SK-N-SH (cell line): ENCODE measurements around the gene ZNF480. TPM values are rescaled to one million over a fixed set of nuclear protein-coding genes. Genes with fewer than 3 reads are reported as not detected.
A peak's percentile ranks its signal among the peaks of the same experiment; 100 is the strongest.

Experiments used
- CTCF ChIA-PET: fragments of 300-600, 350-600 bp; formaldehyde crosslinking; extraction: SDS; loops from one replicate; lab custom pipeline; 2021; lab: Yijun Ruan, JAX
- POLR2A ChIA-PET: fragments of 350-600 bp; sonication (Branson Sonifier 250); formaldehyde crosslinking; extraction: SDS; loops from one replicate; lab custom pipeline; 2020; ENCODE audit warnings: antibody characterized with exemption, inconsistent platforms; lab: Yijun Ruan, JAX
- DNase-seq: peaks from one replicate; pipeline ENCODE4 v3.0.0; 2012
- H2AFZ ChIP-seq: fragments of 200-600 bp; sonication (generic); 2 replicates; pipeline ENCODE4 v1.8.1; 2016; ENCODE audit warnings: antibody characterized with exemption, mild to moderate bottlenecking, low read depth
- H3F3A ChIP-seq: fragments of 200-600 bp; sonication (generic); replicated peaks from 2 replicates; pipeline ENCODE3; 2016; ENCODE audit warnings: antibody characterized with exemption, mild to moderate bottlenecking; ENCODE audit not compliant: insufficient read depth
- H3K27ac ChIP-seq, 2 experiments: fragments of 200-500 bp in 1 of 2; fragments of 200-600 bp in 1 of 2; sonication (Bioruptor generic) in 1 of 2; sonication (generic), shearing (Covaris generic) in 1 of 2; 2 replicates each; pipeline versions ENCODE4 v1.5.1 to v1.6.1; 2014 to 2016; ENCODE audit warnings: low read depth in 2 of 2, inconsistent platforms in 1 of 2, low read length in 1 of 2, mild to moderate bottlenecking in 1 of 2, mixed read lengths in 1 of 2
- H3K27me3 ChIP-seq: fragments of 200-600 bp; sonication (generic), shearing (Covaris generic); 2 replicates; pipeline ENCODE4 v1.6.1; 2016; ENCODE audit warnings: mixed run types; ENCODE audit not compliant: insufficient read depth
- H3K36me3 ChIP-seq, 2 experiments: fragments of 200-500 bp in 1 of 2; fragments of 200-600 bp in 1 of 2; sonication (Bioruptor generic) in 1 of 2; sonication (generic) in 1 of 2; replicated peaks in 1 of 2; 2 replicates each; pipeline versions ENCODE3 to v1.5.1; 2014 to 2016; ENCODE audit warnings: low read length in 1 of 2, mild to moderate bottlenecking in 1 of 2; ENCODE audit not compliant: insufficient read depth in 2 of 2, control insufficient read depth in 1 of 2
- H3K4me1 ChIP-seq, 2 experiments: fragments of 200-500 bp in 1 of 2; fragments of 200-600 bp in 1 of 2; sonication (Bioruptor generic) in 1 of 2; sonication (generic), shearing (Covaris generic) in 1 of 2; 2 replicates each; pipeline versions ENCODE4 v1.5.1 to v1.6.1; 2014 to 2016; ENCODE audit warnings: low read depth in 1 of 2, low read length in 1 of 2, mixed run types in 1 of 2; ENCODE audit not compliant: insufficient read depth in 2 of 2, control insufficient read depth in 1 of 2
- H3K4me2 ChIP-seq: fragments of 200-600 bp; sonication (generic), shearing (Covaris generic); 2 replicates; pipeline ENCODE4 v1.6.1; 2017; ENCODE audit warnings: mixed run types
- H3K4me3 ChIP-seq, 2 experiments: fragments of 200-500 bp in 1 of 2; fragments of 200-600 bp in 1 of 2; sonication (Bioruptor generic) in 1 of 2; sonication (generic), shearing (Covaris generic) in 1 of 2; 2 replicates each; pipeline versions ENCODE4 v1.5.1 to v1.8.1; 2014 to 2016; ENCODE audit warnings: low read depth in 2 of 2, inconsistent platforms in 1 of 2, low read length in 1 of 2, mild to moderate bottlenecking in 1 of 2, mixed read lengths in 1 of 2, moderate library complexity in 1 of 2
- H3K79me2 ChIP-seq: fragments of 200-600 bp; sonication (generic); 2 replicates; pipeline ENCODE4 v1.8.1; 2017; ENCODE audit warnings: mild to moderate bottlenecking; ENCODE audit not compliant: insufficient read depth
- H3K9ac ChIP-seq: fragments of 200-600 bp; sonication (generic); 2 replicates; pipeline ENCODE4 v1.6.1; 2017; ENCODE audit warnings: mixed run types
- H3K9me2 ChIP-seq: fragments of 200-600 bp; sonication (generic); 2 replicates; pipeline ENCODE4 v1.6.1; 2017; ENCODE audit warnings: mixed run types
- H3K9me3 ChIP-seq: fragments of 200-600 bp; sonication (generic); 2 replicates; pipeline ENCODE4 v1.6.1; 2017; ENCODE audit warnings: mixed run types, mild to moderate bottlenecking, moderate library complexity
- H4K20me1 ChIP-seq: fragments of 200-600 bp; sonication (generic); 2 replicates; pipeline ENCODE4 v1.6.1; 2017; ENCODE audit warnings: mild to moderate bottlenecking, mixed run types; ENCODE audit not compliant: insufficient read depth
- CHD2 ChIP-seq: fragments of 150-350 bp; IDR thresholded peaks from 2 replicates; pipeline ENCODE4 v1.6.1; 2018; ENCODE audit warnings: low read length; ENCODE audit not compliant: partially characterized antibody
- ELF1 ChIP-seq: IDR thresholded peaks from 2 replicates; pipeline ENCODE4 v1.4.0; 2012
- FOSL2 ChIP-seq: IDR thresholded peaks from 2 replicates; pipeline ENCODE4 v1.4.0; 2012; ENCODE audit warnings: low read depth, mild to moderate bottlenecking, moderate library complexity, borderline replicate concordance
- GABPA ChIP-seq: IDR thresholded peaks from 2 replicates; pipeline ENCODE4 v1.4.0; 2012; ENCODE audit warnings: low read depth, mild to moderate bottlenecking
- GATA2 ChIP-seq: sonication (generic); formaldehyde crosslinking; IDR thresholded peaks from 2 replicates; pipeline ENCODE4 v1.5.0; 2020; ENCODE audit warnings: mild to moderate bottlenecking, missing genetic modification reagents
- MXI1 ChIP-seq: IDR thresholded peaks from 2 replicates; pipeline ENCODE4 v1.6.1; 2012; ENCODE audit warnings: mild to moderate bottlenecking, low read depth, low read length, improper control_type of control experiment
- NRF1 ChIP-seq: IDR thresholded peaks from 2 replicates; pipeline ENCODE4 v1.6.1; 2012; ENCODE audit warnings: low read depth, mild to moderate bottlenecking, low read length
- POLR2AphosphoS5 ChIP-seq: IDR thresholded peaks from 2 replicates; pipeline ENCODE4 v1.6.1; 2012; ENCODE audit warnings: low read depth, low read length
- RFX5 ChIP-seq: IDR thresholded peaks from 2 replicates; pipeline ENCODE4 v1.6.1; 2012; ENCODE audit warnings: mild to moderate bottlenecking, improper control_type of control experiment, low read length
- RXRA ChIP-seq: IDR thresholded peaks from 2 replicates; pipeline ENCODE4 v1.4.0; 2012; ENCODE audit warnings: low read depth, mild to moderate bottlenecking, borderline replicate concordance
- SIN3A ChIP-seq: IDR thresholded peaks from 2 replicates; pipeline ENCODE4 v1.6.1; 2012; ENCODE audit warnings: low read depth, mild to moderate bottlenecking, low read length, moderate library complexity, borderline replicate concordance
- SMC3 ChIP-seq: IDR thresholded peaks from 2 replicates; pipeline ENCODE4 v1.6.1; 2012; ENCODE audit warnings: low read depth, low read length, improper control_type of control experiment
- TAF1 ChIP-seq: IDR thresholded peaks from 2 replicates; pipeline ENCODE4 v1.6.1; 2012; ENCODE audit warnings: low read depth, mild to moderate bottlenecking, low read length, moderate library complexity, borderline replicate concordance
- TCF12 ChIP-seq: IDR thresholded peaks from 2 replicates; pipeline ENCODE4 v1.4.0; 2012
- YY1 ChIP-seq: IDR thresholded peaks from 2 replicates; pipeline ENCODE4 v1.4.0; 2012; ENCODE audit warnings: low read depth, mild to moderate bottlenecking
- WGBS: methylation state at CpG from one replicate; pipeline ENCODE4 v1.1.6; 2017; ENCODE audit warnings: low lambda C conversion rate; 5-methylcytosine and 5-hydroxymethylcytosine counted together
- polyA plus RNA-seq, 3 experiments: library from polyadenylated mRNA; depleted of rRNA; stranded (reverse); fragments of >200 nt; gene quantifications; 2 replicates each; pipeline ENCODE4 v1.2.3, GENCODE V29; 2012
- TF ChIP-seq, protein P1 (sequence below): IDR thresholded peaks from 2 replicates; pipeline ENCODE4; 2012
- TF ChIP-seq, protein P2 (sequence below): IDR thresholded peaks from 2 replicates; pipeline ENCODE4 v1.4.0; 2012; ENCODE audit warnings: low read depth
- TF ChIP-seq, protein P3 (sequence below): fragments of 150-350 bp; IDR thresholded peaks from 2 replicates; pipeline ENCODE4 v1.6.1; 2016; ENCODE audit warnings: mild to moderate bottlenecking, low read depth, low read length
- TF ChIP-seq, protein P4 (sequence below): fragments of 150-350 bp; IDR thresholded peaks from 2 replicates; pipeline ENCODE4 v1.6.1; 2017; ENCODE audit warnings: antibody characterized with exemption, low read length, low read depth, borderline replicate concordance
- TF ChIP-seq, protein P5 (sequence below): fragments of 200-600 bp; sonication (generic); IDR thresholded peaks from 2 replicates; pipeline ENCODE4 v1.6.1; 2017; ENCODE audit warnings: antibody characterized with exemption, mild to moderate bottlenecking, moderate library complexity

The ZNF480 gene
- polyA plus RNA-seq, 1 of the 3 experiments (the other 2 are of a cell fraction), result 10.9 TPM

DNA sequence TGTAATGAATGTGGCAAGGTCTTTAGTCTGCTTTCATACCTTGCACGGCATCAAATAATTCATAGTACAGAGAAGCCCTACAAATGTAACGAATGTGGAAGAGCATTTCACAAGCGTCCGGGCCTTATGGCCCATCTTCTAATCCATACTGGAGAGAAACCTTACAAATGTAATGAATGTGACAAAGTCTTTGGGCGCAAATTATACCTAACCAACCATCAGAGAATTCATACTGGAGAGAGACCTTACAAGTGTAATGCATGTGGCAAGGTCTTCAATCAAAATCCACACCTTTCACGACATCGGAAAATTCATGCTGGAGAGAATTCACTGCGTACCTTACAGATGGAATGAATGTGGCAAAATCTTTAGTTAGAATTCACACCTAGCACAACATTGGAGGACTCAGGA is 69.5 kb downstream of the ZNF480 start:
- POLR2A ChIA-PET, result no interaction called here
- H3K27ac ChIP-seq, result no peak overlapping the region
- no peak for DNase-seq
- peaks cover 14% of the 10 kb centered on the region for H3K9me3 ChIP-seq
- H3K4me2 ChIP-seq, result no peak overlapping the region
- H3K27me3 ChIP-seq, result no peaks in the 10 kb centered on the region
- no peak overlapping the region for H3K9ac ChIP-seq
- TF ChIP-seq, protein P1, sequence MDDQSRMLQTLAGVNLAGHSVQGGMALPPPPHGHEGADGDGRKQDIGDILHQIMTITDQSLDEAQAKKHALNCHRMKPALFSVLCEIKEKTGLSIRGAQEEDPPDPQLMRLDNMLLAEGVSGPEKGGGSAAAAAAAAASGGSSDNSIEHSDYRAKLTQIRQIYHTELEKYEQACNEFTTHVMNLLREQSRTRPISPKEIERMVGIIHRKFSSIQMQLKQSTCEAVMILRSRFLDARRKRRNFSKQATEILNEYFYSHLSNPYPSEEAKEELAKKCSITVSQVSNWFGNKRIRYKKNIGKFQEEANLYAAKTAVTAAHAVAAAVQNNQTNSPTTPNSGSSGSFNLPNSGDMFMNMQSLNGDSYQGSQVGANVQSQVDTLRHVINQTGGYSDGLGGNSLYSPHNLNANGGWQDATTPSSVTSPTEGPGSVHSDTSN, result no peak
- TF ChIP-seq RXRA (no peak), SMC3 (no peak), NRF1 (no peak), FOSL2 (no peak), CHD2 (no peak), TAF1 (no peak), MXI1 (no peak), SIN3A (no peak), TCF12 (no peak), YY1 (no peak)
- TF ChIP-seq, protein P2, sequence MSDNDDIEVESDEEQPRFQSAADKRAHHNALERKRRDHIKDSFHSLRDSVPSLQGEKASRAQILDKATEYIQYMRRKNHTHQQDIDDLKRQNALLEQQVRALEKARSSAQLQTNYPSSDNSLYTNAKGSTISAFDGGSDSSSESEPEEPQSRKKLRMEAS, result no peak
- TF ChIP-seq, protein P3, sequence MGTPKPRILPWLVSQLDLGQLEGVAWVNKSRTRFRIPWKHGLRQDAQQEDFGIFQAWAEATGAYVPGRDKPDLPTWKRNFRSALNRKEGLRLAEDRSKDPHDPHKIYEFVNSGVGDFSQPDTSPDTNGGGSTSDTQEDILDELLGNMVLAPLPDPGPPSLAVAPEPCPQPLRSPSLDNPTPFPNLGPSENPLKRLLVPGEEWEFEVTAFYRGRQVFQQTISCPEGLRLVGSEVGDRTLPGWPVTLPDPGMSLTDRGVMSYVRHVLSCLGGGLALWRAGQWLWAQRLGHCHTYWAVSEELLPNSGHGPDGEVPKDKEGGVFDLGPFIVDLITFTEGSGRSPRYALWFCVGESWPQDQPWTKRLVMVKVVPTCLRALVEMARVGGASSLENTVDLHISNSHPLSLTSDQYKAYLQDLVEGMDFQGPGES, result no peak
- TF ChIP-seq, all 33 proteins: peak for 0
- H3K36me3 ChIP-seq, result peaks cover 24 to 39% of the 10 kb centered on the region in 2 experiments
- H3K4me1 ChIP-seq, result no peaks in the 10 kb centered on the region
- H2AFZ ChIP-seq, result no peak overlapping the region
- 84% methylated on average over 8 of the region's 8 CpGs for WGBS
- H3K4me3 ChIP-seq, result no peak overlapping the region; a peak in 1 of 4 replicates
- H3F3A ChIP-seq, result peaks cover 5% of the 10 kb centered on the region
- H4K20me1 ChIP-seq, result no peaks in the 10 kb centered on the region
- peaks cover 11% of the 10 kb centered on the region for H3K79me2 ChIP-seq
- CTCF ChIA-PET, result no interaction called here
- no peaks in the 10 kb centered on the region for H3K9me2 ChIP-seq

DNA sequence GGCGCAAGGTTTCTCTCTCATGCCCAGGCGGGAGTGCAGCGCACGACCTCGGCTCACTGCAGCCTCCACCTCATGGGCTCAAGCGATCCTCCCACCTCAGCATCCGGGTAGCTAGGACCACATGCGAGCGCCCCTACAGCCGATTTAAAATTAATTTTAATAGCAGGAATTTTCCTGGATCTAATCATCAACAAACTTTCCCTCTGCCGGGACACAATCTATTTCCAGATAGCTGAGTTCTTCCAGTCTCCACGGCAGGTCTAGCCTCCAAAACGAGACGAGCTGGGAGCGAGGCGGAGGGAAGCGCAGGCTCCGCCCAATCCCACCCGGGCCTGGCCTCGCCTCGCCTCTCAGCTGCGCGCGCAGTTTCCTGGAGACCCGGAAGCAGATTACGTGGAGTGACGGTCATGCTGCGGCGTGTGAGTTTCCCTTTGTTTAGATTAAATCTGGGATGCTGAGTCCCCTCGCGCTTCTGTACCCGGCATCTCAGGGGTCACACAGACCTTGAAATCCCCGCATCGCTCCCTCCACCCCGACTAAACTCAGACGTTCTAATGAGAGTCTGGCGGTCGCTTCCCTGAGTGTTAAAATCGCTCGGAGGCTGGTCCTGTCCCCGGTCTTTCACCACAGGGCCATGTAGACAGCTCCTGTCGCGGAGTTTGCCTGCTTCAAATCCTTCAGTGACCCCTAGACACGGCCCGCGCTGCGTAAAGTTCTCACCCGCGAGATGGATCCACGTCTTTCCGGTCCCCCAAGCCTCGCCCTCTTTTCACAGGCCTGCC is 72.8 kb downstream of the ZNF480 start, which contains the start of gene ZNF880:
TSS of gene ZNF880 (plus strand) at position 365 of the 782 bp plus-strand sequence. CDS start at position 408, 43 bp downstream.
- Histone ChIP-seq H2AFZ (peak within 1 kb of the TSS; percentile 92), H3K27me3 (no peaks in the 10 kb centered on the region), H3K9me3 (peaks cover 9% of the 10 kb centered on the region), H3K27ac (peak within 1 kb of the TSS; percentile 93 to 94), H3K36me3 (peaks cover 18 to 48% of the 10 kb centered on the region in 2 experiments), H3K4me2 (peak within 1 kb of the TSS; percentile 73), H3K9me2 (no peaks in the 10 kb centered on the region), H3K4me1 (no peaks in the 10 kb centered on the region), H3K4me3 (peak within 1 kb of the TSS; percentile 62 to 78), H4K20me1 (no peaks in the 10 kb centered on the region), H3K9ac (peak within 1 kb of the TSS; percentile 84), H3F3A (peaks cover 5% of the 10 kb centered on the region), H3K79me2 (peaks cover 20% of the 10 kb centered on the region)
- CTCF ChIA-PET, result interaction anchor here (1.1 kb wide), 1 partner anchor 26 kb away, joined by 3 read pairs; no protein-coding TSS in a partner anchor
- 6% methylated on average over 46 of the region's 52 CpGs for WGBS
- POLR2A ChIA-PET, result interaction anchor here (0.9 to 1.4 kb wide), 5 partner anchors 27 to 157 kb away, joined by 3 to 9 read pairs (median 4); partner anchors contain the start of genes ZNF528, ZNF578, ZNF610 and ZNF808
- DNase-seq, result peak; percentile 93
- TF ChIP-seq ELF1 (peak; percentile 83), RFX5 (0 out of 2 replicates have a peak, but pooled peaks have one; percentile 22), TCF12 (no peak), MXI1 (peak; percentile 90), POLR2AphosphoS5 (peak; percentile 84), NRF1 (peak; percentile 70), GABPA (peak; percentile 79), GATA2 (CRISPR knock-in tag) (peak; percentile 30; the same call in 1 of the 2 replicates), SMC3 (no peak)
- TF ChIP-seq, protein P4, sequence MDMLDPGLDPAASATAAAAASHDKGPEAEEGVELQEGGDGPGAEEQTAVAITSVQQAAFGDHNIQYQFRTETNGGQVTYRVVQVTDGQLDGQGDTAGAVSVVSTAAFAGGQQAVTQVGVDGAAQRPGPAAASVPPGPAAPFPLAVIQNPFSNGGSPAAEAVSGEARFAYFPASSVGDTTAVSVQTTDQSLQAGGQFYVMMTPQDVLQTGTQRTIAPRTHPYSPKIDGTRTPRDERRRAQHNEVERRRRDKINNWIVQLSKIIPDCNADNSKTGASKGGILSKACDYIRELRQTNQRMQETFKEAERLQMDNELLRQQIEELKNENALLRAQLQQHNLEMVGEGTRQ, result no peak
- TF ChIP-seq, protein P1, result peak; percentile 20; the same call in 1 of the 2 replicates
- TF ChIP-seq, protein P5, sequence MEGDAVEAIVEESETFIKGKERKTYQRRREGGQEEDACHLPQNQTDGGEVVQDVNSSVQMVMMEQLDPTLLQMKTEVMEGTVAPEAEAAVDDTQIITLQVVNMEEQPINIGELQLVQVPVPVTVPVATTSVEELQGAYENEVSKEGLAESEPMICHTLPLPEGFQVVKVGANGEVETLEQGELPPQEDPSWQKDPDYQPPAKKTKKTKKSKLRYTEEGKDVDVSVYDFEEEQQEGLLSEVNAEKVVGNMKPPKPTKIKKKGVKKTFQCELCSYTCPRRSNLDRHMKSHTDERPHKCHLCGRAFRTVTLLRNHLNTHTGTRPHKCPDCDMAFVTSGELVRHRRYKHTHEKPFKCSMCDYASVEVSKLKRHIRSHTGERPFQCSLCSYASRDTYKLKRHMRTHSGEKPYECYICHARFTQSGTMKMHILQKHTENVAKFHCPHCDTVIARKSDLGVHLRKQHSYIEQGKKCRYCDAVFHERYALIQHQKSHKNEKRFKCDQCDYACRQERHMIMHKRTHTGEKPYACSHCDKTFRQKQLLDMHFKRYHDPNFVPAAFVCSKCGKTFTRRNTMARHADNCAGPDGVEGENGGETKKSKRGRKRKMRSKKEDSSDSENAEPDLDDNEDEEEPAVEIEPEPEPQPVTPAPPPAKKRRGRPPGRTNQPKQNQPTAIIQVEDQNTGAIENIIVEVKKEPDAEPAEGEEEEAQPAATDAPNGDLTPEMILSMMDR, result peak; percentile 17; the same call in 1 of the 2 replicates
